Smooth muscle cell of the coronary artery (primary cell): Measurements from ENCODE around the gene HMOX2. TPM values are rescaled to one million over a fixed set of nuclear protein-coding genes. Genes with fewer than 3 reads are reported as not detected.

Experiments
- total RNA-seq: library from RNA; depleted of rRNA; stranded (reverse); fragments of >200 nt; gene quantifications from 2 replicates; pipeline ENCODE4 v1.2.3, GENCODE V29; 2014; ENCODE audit warnings: low replicate concordance

The HMOX2 gene, protein sequence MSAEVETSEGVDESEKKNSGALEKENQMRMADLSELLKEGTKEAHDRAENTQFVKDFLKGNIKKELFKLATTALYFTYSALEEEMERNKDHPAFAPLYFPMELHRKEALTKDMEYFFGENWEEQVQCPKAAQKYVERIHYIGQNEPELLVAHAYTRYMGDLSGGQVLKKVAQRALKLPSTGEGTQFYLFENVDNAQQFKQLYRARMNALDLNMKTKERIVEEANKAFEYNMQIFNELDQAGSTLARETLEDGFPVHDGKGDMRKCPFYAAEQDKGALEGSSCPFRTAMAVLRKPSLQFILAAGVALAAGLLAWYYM
- 33.6 and 70.6 TPM in 2 replicates for total RNA-seq

DNA sequence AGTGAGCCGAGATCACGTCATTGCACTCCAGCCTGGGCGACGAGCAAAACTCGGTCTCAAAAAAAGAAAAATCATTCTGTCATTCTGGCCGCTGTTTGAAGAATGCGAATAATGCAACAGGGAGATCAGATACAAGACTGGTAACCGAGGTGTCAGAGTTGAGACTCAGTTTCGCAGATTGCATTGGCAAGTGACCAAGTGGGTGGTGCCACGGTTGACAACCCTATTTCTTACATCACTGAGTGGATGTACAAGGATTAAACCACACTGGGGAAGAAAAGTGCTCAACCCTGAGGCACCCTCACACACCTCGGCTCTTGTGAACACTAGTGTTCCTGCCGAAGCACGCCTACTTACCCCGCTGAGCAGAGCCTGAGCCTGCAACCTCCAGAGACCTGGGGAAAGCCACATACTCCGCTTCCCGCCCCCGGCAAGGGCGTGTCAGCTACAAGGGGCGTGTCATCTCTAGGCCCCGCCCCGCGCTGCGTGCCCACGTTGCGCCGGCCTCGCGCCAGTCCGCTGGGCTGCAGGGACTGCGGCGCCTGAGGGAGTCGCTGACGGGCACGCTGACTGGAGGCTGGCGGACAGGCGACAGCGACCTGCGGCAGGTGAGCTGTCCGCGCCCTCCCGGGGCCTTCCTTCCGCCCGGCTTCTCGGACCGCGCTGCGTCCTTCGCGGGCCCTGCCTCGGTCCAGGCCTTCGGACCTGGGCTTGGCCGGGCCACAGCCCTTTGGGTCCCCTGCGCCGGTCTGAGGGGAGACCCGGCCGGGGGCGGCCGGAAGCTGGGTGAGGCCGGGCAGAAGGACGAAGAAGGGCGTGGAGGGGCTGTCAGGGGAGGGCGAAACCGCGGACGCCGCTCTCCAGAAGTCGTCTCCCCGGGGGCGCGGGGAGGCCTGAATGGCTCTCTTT is at the start of gene HMOX2:
Gene HMOX2, plus strand, starts transcription at position 519 of the 909 bp plus-strand sequence. CDS start 29,127 bp downstream, outside the sequence.

GRCh38 chr16:4474192-4474961 is 1.8 kb upstream of the HMOX2 start, which contains the start of gene NMRAL1:
Gene NMRAL1, minus strand, starts transcription at chr16:4474625. Its CDS starts 493 bp downstream, at chr16:4474132.

GRCh38 chr16:4538350-4539235 is 62.4 kb downstream of the HMOX2 start, which contains the start of gene CDIP1:
Gene CDIP1, minus strand, starts transcription at chr16:4538773. Its CDS starts 24,643 bp downstream, at chr16:4514130.

DNA sequence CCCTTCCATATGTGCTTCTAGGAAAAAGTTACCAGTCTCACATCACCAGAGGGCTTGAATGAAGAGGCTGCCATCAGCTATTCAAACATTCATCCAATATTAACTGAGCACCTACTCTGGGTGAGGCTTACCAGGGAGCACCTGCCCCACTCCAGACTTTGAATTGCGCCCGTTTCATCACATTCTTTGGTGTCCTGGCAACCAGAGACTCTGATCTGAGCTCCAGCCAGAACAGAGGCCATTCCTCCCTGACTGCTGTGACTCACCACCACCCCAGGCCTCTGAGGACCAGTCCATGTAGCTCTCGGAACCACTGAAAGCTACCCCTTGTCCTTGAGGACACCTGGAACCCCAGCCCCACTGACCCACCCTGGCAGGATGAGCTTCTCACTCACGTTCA is 79.9 kb downstream of the HMOX2 start, which contains the start of gene C16orf96:
Gene C16orf96, plus strand, starts transcription at position 229 of the 400 bp plus-strand sequence. Its CDS starts 150 bp downstream, at position 379.

Other genes starting within 250 kb of the HMOX2 start
- 0.12 TPM in 1 of 2 replicates, not detected in the other for gene SRL, start 234.3 kb upstream of the HMOX2 start, total RNA-seq
- 5.8 and 18.8 TPM in 2 replicates for gene TFAP4, start 203.4 kb upstream of the HMOX2 start, total RNA-seq
- 0.70 and 3.4 TPM in 2 replicates for gene GLIS2, start 160.3 kb upstream of the HMOX2 start, total RNA-seq
- 10.2 and 36.5 TPM in 2 replicates for gene PAM16, start 125.1 kb upstream of the HMOX2 start, total RNA-seq
- 34.6 and 59.0 TPM in 2 replicates for gene VASN, start 104.5 kb upstream of the HMOX2 start, total RNA-seq
- 10.7 and 16.6 TPM in 2 replicates for gene CORO7, start 59.8 kb upstream of the HMOX2 start, total RNA-seq
- gene DNAJA3, start 50.5 kb upstream of the HMOX2 start, total RNA-seq = 38.8 and 42.6 TPM in 2 replicates
- 64.0 and 65.9 TPM in 2 replicates for gene NMRAL1, start 1.8 kb upstream of the HMOX2 start, total RNA-seq
- gene CDIP1, start 62.4 kb downstream of the HMOX2 start, total RNA-seq = 6.6 and 7.2 TPM in 2 replicates
- gene C16orf96, start 79.9 kb downstream of the HMOX2 start, total RNA-seq = under 0.01 TPM in 1 of 2 replicates, not detected in the other
- gene UBALD1, start 138.5 kb downstream of the HMOX2 start, total RNA-seq = 3.2 and 7.1 TPM in 2 replicates
- gene MGRN1, start 148.4 kb downstream of the HMOX2 start, total RNA-seq = 20.6 and 25.4 TPM in 2 replicates
- 17.7 and 24.3 TPM in 2 replicates for gene NUDT16L1, start 217.2 kb downstream of the HMOX2 start, total RNA-seq